HepG2 (cell line): ENCODE measurements around the gene SEC63. TPM values are rescaled to one million over a fixed set of nuclear protein-coding genes. Genes with fewer than 3 reads are reported as not detected.
A peak's percentile ranks its signal among the peaks of the same experiment; 100 is the strongest.

Experiments used
- ATAC-seq: fragments of 200-7000 bp; cut with Tn5 transposase; 3 replicates; pipeline ENCODE4 v1.9.1; 2020; ENCODE audit warnings: mild to moderate bottlenecking, moderate library complexity
- BruUV-seq: library from RNA; stranded (reverse); fragments of 400-500 nt; replicated peaks from 2 replicates; lab custom pipeline; 2021; lab: Mats Ljungman, UMichigan
- CTCF ChIA-PET: fragments of 300-600 bp; formaldehyde crosslinking; extraction: SDS; loops from one replicate; lab custom pipeline; 2021; ENCODE audit warnings: low total read pairs, inconsistent platforms, low intra/inter-chr PET ratio; lab: Yijun Ruan, JAX
- POLR2A ChIA-PET: fragments of 350-600 bp; sonication (Branson Sonifier 250); formaldehyde crosslinking; loops from one replicate; lab custom pipeline; 2020; ENCODE audit warnings: antibody characterized with exemption, inconsistent platforms; lab: Yijun Ruan, JAX
- DNase-seq: peaks from one replicate; pipeline ENCODE4 v3.0.0-alpha.2; 2015; ENCODE audit warnings: low spot score
- FAIRE-seq: peaks from 3 replicates; lab custom pipeline; 2011; peaks lifted over from hg19 to GRCh38; lab: Jason Lieb, UNC
- H2AFZ ChIP-seq: one replicate; pipeline ENCODE4 v1.6.1; 2011; ENCODE audit warnings: low read length, inconsistent platforms
- H3K27ac ChIP-seq: fragments of 300-600 bp; 3 replicates; pipeline ENCODE4 v1.8.0; 2011; ENCODE audit warnings: mixed run types, mild to moderate bottlenecking, mixed read lengths, low read length, inconsistent platforms; ENCODE audit not compliant: insufficient read depth; ENCODE audit errors: extremely low read length
- H3K27me3 ChIP-seq, 2 experiments: fragments of 200-600 bp in 1 of 2; 2 replicates in 1 of 2; 3 replicates in 1 of 2; pipeline versions ENCODE4 v1.6.0 to v1.8.0; 2011; ENCODE audit warnings: low read length in 2 of 2, mild to moderate bottlenecking in 2 of 2, moderate library complexity in 2 of 2, inconsistent platforms in 1 of 2; ENCODE audit not compliant: insufficient read depth in 2 of 2, control insufficient read depth in 1 of 2
- H3K36me3 ChIP-seq, 2 experiments: fragments of 200-600 bp in 1 of 2; replicated peaks in 1 of 2; 2 replicates in 1 of 2; 3 replicates in 1 of 2; pipeline versions ENCODE4 v1.5.1 to v1.8.0; 2011; ENCODE audit warnings: low read length in 2 of 2, inconsistent platforms in 1 of 2; ENCODE audit not compliant: insufficient read depth in 2 of 2, control insufficient read depth in 1 of 2
- H3K4me1 ChIP-seq: 2 replicates; pipeline ENCODE4 v1.5.1; 2012; ENCODE audit warnings: low read length, inconsistent platforms; ENCODE audit not compliant: insufficient read depth
- H3K4me2 ChIP-seq: 2 replicates; pipeline ENCODE4 v1.6.0; 2011; ENCODE audit warnings: low read depth, low read length, inconsistent platforms
- H3K4me3 ChIP-seq, 3 experiments: fragments of 200-600 bp in 1 of 3; sonication (generic), shearing (Covaris generic) in 1 of 3; replicated peaks in 1 of 3; 2 replicates each; pipeline ENCODE4 v1.5.1; 2011 to 2016; ENCODE audit warnings: low read length in 3 of 3, inconsistent platforms in 2 of 3, low read depth in 2 of 3, mild to moderate bottlenecking in 2 of 3, control low read depth in 1 of 3, mixed read lengths in 1 of 3; ENCODE audit not compliant: insufficient read depth in 1 of 3
- H3K79me2 ChIP-seq: one replicate; pipeline ENCODE4 v1.6.1; 2011; ENCODE audit warnings: low read length, inconsistent platforms; ENCODE audit not compliant: insufficient read depth
- H3K9ac ChIP-seq: 2 replicates; pipeline ENCODE4 v1.6.0; 2011; ENCODE audit warnings: mild to moderate bottlenecking, low read depth, low read length, inconsistent platforms; ENCODE audit not compliant: insufficient read depth
- H3K9me3 ChIP-seq: 2 replicates; pipeline ENCODE4 v1.5.1; 2012; ENCODE audit warnings: mild to moderate bottlenecking, low read length
- H4K20me1 ChIP-seq: 2 replicates; pipeline ENCODE4 v1.6.0; 2011; ENCODE audit warnings: inconsistent platforms, mild to moderate bottlenecking, low read length, moderate library complexity; ENCODE audit not compliant: insufficient read depth
- ELF1 ChIP-seq: sonication (generic); formaldehyde crosslinking; IDR thresholded peaks from 2 replicates; pipeline ENCODE4 v1.4.0; 2020; ENCODE audit warnings: missing genetic modification reagents
- KDM2A ChIP-seq: sonication (generic); formaldehyde crosslinking; IDR thresholded peaks from 2 replicates; pipeline ENCODE4 v1.4.0; 2020; ENCODE audit warnings: low read depth, missing genetic modification reagents, borderline replicate concordance
- SNAPC2 ChIP-seq: sonication (generic); formaldehyde crosslinking; IDR thresholded peaks from 2 replicates; pipeline ENCODE4 v1.8.1; 2022; ENCODE audit warnings: mild to moderate bottlenecking, missing genetic modification reagents
- ZNF121 ChIP-seq: sonication (generic); formaldehyde crosslinking; IDR thresholded peaks from 2 replicates; pipeline ENCODE4 v1.5.0; 2020; ENCODE audit warnings: mild to moderate bottlenecking, missing genetic modification reagents
- ZNF552 ChIP-seq: sonication (generic); formaldehyde crosslinking; IDR thresholded peaks from 2 replicates; pipeline ENCODE4 v1.9.0; 2022; ENCODE audit warnings: missing genetic modification reagents, mild to moderate bottlenecking, borderline replicate concordance
- WGBS: methylation state at CpG from one replicate; pipeline ENCODE4 v1.1.6; 2017; ENCODE audit warnings: low lambda C conversion rate; 5-methylcytosine and 5-hydroxymethylcytosine counted together
- in situ Hi-C: cut with HindIII; loops from 2 replicates; pipeline ENCODE4 v1.10.0; 2017; ENCODE audit warnings: low pct_unique_long_range_greater_than_20kb; ENCODE audit not compliant: extremely low pct_ligation_motif_present
- intact Hi-C: fragments of 100-400 bp; cut with micrococcal nuclease; formaldehyde crosslinking; loops from one replicate; pipeline ENCODE4 v1.10.0; 2022; ENCODE audit not compliant: unreplicated experiment
- polyA plus RNA-seq, 8 experiments: library from polyadenylated mRNA; depleted of rRNA in 3 of 8; stranded (reverse) in 7 of 8; unstranded in 1 of 8; fragments of >200 nt; fragmentation: Illumina TruSeq in 4 of 8; extraction: Trizol in 4 of 8; gene quantifications; 2 replicates each; pipeline versions ENCODE4 v1.2.1 to v1.2.3, GENCODE V29; 2011 to 2016; ENCODE audit warnings: low read depth in 4 of 8, missing spikeins in 1 of 8, mixed read lengths in 1 of 8; ENCODE audit not compliant: insufficient read depth in 1 of 8
- total RNA-seq, 5 experiments: library from RNA; depleted of rRNA; stranded (reverse); fragments of >200 nt; fragmentation: Illumina TruSeq; extraction: Trizol; gene quantifications; 2 replicates each; pipeline ENCODE4 v1.2.3, GENCODE V29; 2016; ENCODE audit warnings: low read depth in 1 of 5
- TF ChIP-seq, protein P1 (sequence below): sonication (generic); formaldehyde crosslinking; IDR thresholded peaks from 2 replicates; pipeline ENCODE4 v1.4.0; 2020; ENCODE audit warnings: low read depth, missing genetic modification reagents
- TF ChIP-seq, protein P2 (sequence below): sonication (generic); formaldehyde crosslinking; IDR thresholded peaks from 2 replicates; pipeline ENCODE4 v1.4.0; 2020; ENCODE audit warnings: mild to moderate bottlenecking, missing genetic modification reagents

Gene SEC63
- total and polyA plus RNA-seq, 2 of the 13 experiments (the other 11 are each of a cell fraction or from before 2014, with no cell fraction given): 20.2 to 45.9 TPM

DNA sequence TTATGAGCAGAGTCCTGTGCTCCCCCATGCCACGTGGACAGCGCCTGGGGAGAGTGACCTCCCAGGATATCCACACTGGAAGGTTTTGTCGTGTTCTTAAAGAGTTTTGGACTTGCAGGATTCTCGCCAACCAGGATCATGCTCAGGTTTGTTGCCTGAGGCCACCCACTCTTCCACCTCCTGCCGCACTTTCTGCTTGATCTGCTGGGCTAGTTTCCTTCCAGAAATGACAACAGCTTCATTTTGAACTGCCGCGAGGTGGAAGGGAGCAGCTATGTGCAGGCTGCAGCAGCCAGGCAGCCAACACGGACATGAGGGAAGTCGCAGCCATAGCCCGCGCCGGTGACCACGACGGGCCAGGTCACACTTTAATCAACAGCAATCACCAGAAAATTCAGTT lies 27.7 kb upstream of the SEC63 start:
- H3K4me2 ChIP-seq: no peak overlapping the region
- no peak for DNase-seq
- H3K27me3 ChIP-seq: no peaks in the 10 kb centered on the region; a peak in 1 of 5 replicates
- FAIRE-seq: no peak
- no peak for ATAC-seq
- in situ Hi-C loops: loop anchor here (25.0 kb wide), 1 partner anchor 527 kb away; no protein-coding TSS in a partner anchor
- H2AFZ ChIP-seq: peak overlapping the region; percentile 11
- H3K36me3 ChIP-seq: no peaks in the 10 kb centered on the region
- CTCF ChIA-PET: no interaction called here
- H3K9ac ChIP-seq: no peak overlapping the region
- H3K79me2 ChIP-seq: no peaks in the 10 kb centered on the region
- H4K20me1 ChIP-seq: no peaks in the 10 kb centered on the region
- H3K9me3 ChIP-seq: no peaks in the 10 kb centered on the region
- intact Hi-C loops: no loop called here
- POLR2A ChIA-PET: no interaction called here
- WGBS: 79% methylated on average over 14 of the region's 14 CpGs
- no peak overlapping the region for H3K4me3 ChIP-seq
- TF ChIP-seq ZNF121 (CRISPR knock-in tag) (no peak), ZNF552 (no peak), SNAPC2 (CRISPR knock-in tag) (no peak), KDM2A (CRISPR knock-in tag) (no peak), ELF1 (CRISPR knock-in tag) (no peak)
- TF ChIP-seq, protein P1, sequence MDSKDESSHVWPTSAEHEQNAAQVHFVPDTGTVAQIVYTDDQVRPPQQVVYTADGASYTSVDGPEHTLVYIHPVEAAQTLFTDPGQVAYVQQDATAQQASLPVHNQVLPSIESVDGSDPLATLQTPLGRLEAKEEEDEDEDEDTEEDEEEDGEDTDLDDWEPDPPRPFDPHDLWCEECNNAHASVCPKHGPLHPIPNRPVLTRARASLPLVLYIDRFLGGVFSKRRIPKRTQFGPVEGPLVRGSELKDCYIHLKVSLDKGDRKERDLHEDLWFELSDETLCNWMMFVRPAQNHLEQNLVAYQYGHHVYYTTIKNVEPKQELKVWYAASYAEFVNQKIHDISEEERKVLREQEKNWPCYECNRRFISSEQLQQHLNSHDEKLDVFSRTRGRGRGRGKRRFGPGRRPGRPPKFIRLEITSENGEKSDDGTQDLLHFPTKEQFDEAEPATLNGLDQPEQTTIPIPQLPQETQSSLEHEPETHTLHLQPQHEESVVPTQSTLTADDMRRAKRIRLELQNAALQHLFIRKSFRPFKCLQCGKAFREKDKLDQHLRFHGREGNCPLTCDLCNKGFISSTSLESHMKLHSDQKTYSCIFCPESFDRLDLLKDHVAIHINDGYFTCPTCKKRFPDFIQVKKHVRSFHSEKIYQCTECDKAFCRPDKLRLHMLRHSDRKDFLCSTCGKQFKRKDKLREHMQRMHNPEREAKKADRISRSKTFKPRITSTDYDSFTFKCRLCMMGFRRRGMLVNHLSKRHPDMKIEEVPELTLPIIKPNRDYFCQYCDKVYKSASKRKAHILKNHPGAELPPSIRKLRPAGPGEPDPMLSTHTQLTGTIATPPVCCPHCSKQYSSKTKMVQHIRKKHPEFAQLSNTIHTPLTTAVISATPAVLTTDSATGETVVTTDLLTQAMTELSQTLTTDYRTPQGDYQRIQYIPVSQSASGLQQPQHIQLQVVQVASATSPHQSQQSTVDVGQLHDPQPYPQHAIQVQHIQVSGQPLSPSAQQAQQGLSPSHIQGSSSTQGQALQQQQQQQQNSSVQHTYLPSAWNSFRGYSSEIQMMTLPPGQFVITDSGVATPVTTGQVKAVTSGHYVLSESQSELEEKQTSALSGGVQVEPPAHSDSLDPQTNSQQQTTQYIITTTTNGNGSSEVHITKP (CRISPR knock-in tag): no peak
- TF ChIP-seq, protein P2, sequence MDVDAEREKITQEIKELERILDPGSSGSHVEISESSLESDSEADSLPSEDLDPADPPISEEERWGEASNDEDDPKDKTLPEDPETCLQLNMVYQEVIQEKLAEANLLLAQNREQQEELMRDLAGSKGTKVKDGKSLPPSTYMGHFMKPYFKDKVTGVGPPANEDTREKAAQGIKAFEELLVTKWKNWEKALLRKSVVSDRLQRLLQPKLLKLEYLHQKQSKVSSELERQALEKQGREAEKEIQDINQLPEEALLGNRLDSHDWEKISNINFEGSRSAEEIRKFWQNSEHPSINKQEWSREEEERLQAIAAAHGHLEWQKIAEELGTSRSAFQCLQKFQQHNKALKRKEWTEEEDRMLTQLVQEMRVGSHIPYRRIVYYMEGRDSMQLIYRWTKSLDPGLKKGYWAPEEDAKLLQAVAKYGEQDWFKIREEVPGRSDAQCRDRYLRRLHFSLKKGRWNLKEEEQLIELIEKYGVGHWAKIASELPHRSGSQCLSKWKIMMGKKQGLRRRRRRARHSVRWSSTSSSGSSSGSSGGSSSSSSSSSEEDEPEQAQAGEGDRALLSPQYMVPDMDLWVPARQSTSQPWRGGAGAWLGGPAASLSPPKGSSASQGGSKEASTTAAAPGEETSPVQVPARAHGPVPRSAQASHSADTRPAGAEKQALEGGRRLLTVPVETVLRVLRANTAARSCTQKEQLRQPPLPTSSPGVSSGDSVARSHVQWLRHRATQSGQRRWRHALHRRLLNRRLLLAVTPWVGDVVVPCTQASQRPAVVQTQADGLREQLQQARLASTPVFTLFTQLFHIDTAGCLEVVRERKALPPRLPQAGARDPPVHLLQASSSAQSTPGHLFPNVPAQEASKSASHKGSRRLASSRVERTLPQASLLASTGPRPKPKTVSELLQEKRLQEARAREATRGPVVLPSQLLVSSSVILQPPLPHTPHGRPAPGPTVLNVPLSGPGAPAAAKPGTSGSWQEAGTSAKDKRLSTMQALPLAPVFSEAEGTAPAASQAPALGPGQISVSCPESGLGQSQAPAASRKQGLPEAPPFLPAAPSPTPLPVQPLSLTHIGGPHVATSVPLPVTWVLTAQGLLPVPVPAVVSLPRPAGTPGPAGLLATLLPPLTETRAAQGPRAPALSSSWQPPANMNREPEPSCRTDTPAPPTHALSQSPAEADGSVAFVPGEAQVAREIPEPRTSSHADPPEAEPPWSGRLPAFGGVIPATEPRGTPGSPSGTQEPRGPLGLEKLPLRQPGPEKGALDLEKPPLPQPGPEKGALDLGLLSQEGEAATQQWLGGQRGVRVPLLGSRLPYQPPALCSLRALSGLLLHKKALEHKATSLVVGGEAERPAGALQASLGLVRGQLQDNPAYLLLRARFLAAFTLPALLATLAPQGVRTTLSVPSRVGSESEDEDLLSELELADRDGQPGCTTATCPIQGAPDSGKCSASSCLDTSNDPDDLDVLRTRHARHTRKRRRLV (CRISPR knock-in tag): no peak
- no TSS peak for BruUV-seq
- no peak overlapping the region for H3K27ac ChIP-seq
- no peaks in the 10 kb centered on the region for H3K4me1 ChIP-seq
